ENCODE measurements around the gene GGNBP2. TPM values are rescaled to one million over a fixed set of nuclear protein-coding genes. Genes with fewer than 3 reads are reported as not detected.
A peak's percentile ranks its signal among the peaks of the same experiment; 100 is the strongest.

Gene GGNBP2
- total RNA-seq, 1 donor from 2014 or later: 29.7 TPM

DNA sequence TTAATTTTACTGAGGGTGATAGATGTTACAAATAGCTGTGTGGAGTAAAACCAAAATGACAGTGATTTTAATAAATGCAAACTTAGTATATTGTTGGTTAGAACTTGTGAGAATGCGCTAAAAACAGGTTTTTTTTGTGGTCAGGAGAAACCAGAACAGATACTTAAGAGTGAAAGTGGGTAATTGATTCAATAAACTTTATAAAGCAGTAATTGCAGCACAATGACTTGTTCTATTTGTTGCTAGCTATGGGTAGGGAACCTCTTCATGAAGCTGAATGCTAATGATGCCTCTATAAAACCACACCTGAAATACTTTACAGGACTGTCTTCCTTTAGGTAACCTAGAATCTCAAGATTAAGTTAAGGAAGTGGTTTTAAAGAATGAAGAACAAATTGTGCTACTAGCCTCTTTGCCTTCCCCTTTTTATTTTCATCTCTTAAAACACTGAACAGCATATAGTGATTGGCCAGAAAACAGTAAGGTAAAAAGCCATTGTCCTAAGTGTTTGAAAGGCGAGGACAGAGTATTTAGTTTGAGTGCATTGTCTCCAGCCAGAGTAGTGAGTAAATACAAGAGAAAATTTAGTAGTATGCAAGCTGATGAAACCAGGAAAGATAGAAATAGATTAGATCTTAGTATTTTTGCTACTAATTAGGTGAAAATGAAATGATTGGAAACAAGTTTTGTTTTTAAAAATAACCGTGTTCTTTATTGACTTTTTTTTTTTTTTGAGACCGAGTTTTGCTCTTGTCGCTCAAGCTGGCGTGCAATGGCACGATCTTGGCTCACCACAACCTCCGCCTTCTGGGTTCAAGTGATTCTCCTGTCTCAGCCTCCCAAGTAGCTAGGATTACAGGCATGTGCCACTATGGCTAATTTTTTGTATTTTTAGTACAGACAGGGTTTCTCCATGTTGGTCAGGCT, 6.0 kb downstream of the GGNBP2 start:
- no peak for DNase-seq (ENCODE audit: low read depth in 2 of 2)

DNA sequence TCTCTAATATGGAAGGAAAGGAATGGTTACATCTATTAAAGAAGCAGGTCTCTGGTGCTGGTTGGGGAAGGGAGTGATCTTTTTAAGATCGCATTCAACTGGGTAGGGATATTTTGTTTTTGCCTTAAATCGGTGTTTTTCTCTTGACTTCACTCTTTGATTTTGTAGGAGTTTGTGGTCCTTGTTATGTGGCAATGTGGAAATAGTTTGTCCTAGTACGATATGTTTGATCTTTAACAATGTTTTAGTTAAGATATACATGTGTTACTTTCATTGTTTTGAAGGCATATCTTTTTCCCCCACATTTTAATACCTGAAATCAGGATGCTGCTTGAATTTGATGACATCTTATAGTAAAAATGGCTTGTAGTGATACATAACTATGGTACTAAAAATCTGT, 8.7 kb downstream of the GGNBP2 start:
- no peak for DNase-seq (ENCODE audit: low read depth in 2 of 2)

DNA sequence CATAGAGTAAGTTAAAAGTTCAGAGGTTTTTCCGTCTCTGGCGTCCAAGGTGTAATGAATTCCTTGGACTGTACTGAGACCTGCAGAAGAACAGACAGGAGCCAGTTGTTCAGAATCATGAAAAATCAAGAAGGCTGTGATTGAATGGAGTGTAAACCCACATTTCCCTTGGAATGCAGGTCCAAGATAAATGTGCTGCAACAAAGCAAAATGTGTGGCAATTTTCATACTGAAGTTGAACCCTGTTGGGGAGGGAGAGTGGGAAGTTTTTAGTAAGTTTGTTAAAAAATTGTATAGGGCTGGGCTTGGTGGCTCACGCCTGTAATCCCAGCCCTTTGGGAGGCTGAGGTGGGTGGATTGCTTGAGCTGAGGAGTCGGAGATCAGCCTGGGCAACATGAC, 21.4 kb downstream of the GGNBP2 start:
- no peak for DNase-seq (ENCODE audit: low read depth in 2 of 2)

DNA sequence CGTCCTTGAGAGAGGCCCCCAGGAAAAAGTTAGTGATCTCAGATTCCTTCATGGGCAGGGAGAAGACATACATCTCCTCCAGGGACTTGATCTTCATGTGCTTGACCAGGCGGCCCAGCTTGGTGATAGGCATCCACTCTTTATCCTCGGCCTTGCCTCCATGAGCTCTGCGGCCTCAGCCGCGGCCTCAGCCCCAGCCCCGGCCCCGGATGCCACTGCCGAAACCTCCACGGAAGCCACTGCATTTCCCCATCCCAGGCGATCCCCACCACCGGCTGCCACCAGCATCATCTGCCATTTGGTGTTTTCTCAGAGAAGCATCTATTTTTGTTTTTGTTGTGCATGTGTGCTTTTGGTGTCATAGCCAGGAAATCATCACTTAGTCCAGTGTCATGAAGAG, 30.3 kb downstream of the GGNBP2 start:
- no peak for DNase-seq (ENCODE audit: low read depth in 2 of 2)

DNA sequence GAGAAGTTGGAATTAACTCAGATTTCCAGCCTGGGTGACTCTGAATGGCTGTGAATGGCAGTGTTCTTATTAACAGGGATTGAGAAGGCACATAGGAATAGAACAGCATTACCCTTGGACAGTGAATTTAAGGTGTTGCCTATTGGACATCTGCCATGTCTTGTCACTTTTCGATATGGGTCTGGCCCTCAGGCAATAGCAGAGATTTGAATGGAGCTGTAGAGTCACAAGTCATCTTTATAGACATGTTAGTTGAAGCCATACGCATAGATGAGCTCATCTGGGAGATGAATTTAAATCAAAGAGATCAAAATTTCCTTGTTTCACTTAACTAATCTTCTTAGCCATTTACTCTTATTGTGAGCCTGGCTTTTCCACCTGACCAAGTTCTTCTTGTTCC, 32.1 kb downstream of the GGNBP2 start:
- no peak for DNase-seq (ENCODE audit: low read depth in 2 of 2)

DNA sequence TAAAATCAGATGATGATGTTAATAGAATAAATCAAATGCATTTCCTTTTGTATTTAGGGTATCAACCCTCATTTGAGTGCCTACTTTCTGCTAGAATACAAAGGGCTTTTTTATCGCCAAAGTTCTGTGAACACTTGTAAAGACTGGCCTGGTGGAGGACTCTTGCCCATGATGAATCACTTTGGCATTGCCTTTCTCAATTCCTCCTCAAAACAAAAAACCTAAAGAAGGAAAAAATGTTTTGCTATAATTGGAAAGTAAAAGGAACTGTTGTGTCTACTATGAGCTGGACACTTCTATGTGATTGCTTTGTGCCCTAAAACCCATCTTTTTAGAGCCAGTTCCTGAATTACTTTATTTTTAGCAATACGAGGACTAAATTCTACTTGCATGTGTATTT, 34.0 kb downstream of the GGNBP2 start:
- no peak for DNase-seq (ENCODE audit: low read depth in 2 of 2)

DNA sequence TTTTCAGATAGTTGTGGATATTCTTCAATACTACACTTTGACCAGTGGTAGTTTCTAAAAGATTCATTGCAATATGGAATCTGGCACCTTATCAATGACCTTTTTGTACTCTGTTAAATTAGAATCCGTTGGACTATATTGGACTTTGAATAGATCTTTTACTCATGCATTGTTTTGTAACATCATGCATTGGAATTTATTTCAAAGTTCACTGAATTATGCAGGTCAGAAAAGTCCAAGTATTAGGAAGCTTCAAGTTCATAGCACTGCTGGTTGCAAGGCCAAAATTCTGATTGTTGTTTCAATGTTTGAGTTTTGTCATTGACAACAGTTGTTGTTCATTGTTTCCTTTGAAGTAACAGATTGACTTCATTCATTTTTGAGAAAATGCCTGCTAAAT, 39.1 kb downstream of the GGNBP2 start:
- DNase-seq (ENCODE audit: low read depth in 2 of 2): no peak

DNA sequence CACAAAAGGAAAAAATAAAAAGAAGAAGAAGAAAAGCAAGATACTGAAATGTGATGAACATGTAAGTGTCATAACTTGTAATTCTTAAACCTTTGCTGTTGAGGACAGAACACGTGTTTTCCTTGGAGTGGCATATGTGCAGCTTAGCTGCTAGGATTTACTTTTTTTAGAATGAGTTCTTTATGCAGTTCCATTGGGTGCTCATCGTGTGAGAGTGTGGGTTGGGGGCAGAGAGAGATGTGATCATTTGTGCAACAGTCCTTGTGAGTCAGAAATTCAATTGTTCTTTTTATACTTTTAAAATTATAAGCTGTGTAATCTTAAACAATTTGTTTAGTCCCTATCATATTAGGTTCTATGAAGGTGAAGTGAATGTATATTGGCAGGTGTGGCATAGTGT, 41.4 kb downstream of the GGNBP2 start:
- DNase-seq (ENCODE audit: low read depth in 2 of 2): no peak

DNA sequence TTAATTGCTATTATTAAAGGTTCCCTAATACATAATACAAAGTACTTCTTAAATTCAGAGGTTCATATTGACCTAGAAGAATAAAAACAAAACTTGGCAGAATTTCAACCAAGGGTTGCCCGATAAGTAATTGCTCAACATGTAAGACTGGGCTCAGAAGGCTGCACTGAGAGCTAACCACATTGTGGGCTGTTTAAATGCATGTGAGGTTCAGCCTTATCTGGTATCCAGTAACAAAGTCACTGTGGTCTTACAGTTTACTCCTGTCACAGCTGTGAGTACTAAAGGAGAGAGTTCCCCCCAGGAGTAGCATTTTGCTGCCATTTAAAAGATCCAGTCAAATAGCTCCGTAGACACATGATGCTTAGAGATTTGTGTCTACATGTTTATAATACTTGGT, 45.4 kb downstream of the GGNBP2 start:
- DNase-seq (ENCODE audit: low read depth in 2 of 2): no peak

DNA sequence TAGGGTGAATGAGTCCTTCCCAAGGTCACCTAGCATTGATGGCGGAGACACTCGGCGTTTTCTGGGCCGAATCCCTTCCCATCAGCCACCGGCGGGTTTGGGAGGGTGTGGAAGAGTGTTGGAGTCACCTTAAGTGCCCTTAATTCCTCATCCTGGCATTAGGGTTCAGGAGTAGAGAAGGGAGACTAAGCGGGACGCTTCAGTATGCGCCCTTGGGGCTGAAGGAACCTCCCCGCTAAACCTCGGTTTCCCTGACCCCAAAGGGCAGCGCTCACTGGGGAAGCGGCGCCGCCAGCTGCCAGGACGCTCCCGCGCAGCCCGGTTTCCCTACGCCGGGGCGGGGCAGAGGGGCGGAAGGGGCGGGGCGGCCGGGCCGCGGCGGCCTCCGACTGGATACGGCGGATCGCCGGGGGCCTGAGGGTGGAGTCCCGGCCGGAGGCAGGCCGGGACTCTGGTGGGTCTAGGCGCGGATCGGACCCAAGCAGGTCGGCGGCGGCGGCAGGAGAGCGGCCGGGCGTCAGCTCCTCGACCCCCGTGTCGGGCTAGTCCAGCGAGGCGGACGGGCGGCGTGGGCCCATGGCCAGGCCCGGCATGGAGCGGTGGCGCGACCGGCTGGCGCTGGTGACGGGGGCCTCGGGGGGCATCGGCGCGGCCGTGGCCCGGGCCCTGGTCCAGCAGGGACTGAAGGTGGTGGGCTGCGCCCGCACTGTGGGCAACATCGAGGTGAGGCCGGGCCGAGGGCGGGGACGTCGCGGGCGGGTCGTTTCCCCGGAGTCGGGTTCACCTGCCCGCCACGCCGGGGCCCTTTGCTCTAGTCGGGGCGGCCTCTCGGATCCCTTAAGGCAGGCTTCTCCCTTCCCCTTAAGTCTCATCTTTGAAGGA, 47.0 kb downstream of the GGNBP2 start, which contains the start of gene DHRS11:
DHRS11 (plus strand) TSS at position 446 of the 882 bp plus-strand sequence; CDS start at position 577, 131 bp downstream.
- peak; percentile 28 to 79 for DNase-seq (ENCODE audit: low read depth in 2 of 2)

DNA sequence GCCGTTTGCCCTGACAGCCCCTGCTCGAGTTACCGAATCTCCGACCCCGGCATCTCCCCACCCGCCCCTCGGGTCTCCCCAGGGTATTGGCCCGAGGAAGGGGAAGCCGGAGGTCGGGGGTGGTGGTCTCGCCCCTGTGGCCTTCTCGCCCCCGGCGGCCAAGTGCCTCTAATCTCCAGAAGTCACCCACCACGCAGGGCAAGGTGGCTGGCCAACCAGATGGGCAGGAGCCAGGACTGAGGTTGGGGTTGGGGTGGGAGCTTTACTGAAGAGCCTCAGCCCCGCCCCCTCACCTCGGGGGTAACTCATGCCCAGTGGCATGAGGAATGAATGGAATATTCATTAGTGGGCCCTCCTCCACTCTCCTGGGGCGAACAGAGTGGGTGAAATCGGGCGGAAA, 47.6 kb downstream of the GGNBP2 start:
- DNase-seq (ENCODE audit: low read depth in 2 of 2): peak in 1 of 2 donors; percentile 28

DNA sequence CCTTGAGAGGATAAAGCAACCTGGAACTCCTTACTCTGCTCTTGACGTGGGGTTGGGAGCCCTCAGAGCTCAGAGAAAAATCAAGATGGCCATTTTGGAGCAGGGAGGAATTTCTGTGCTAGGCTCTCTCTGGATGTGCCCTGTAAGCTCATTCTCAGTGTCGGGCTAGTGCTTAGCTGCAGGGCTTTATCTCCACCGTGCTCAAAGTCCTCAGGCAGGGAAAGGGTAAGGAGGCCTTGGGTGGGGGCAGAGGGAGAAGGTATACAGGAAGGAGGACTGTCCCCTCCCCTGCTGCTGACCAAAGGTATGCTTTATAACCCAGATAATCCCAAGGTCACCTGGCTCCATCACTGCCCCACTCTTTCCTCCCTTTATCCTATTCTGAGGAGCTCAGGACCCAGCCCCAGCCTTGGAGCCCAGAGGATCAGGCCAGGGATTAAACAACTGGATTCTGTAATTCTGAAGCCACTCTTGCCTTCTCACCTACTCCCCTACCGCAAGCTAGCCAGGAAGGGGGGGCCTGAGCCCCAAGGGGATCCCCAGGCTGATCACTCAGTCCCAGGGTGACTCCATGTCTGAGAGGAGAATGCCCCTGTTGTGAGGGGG, 48.1 kb downstream of the GGNBP2 start:
- no peak for DNase-seq (ENCODE audit: low read depth in 2 of 2)

DNA sequence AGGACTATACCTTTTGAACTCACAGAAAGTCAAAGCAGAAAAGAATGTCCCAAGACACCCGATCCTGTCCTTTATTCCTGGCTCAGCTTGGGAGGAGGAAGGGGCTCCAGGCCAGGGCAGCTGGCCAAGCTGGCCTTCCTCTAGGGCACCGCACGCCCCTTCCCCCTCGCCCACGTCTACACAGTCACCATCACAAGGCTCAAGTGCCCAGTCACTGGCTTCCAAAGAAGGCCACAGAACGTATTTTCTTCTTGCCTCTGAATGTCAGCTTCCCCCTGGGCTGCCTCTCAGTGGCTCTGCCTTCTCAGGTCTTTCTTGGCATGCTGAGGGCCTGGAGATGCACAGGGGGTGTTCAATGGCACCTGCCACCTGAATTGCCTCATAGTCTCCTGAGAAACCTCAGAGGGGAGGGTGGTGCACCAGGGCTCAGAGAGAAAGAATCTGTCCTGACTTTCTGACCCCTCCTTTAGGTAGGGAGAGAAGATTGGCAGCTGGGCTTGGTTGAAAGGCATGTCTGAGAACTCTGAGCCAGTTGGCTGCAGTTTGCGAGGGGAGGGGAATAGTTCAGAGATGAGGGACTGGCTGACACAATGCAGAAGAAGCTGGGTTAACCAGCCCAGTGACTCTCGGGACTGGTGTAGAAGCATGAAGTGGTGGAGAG, 49.1 kb downstream of the GGNBP2 start:
- no peak for DNase-seq (ENCODE audit: low read depth in 2 of 2)

DNA sequence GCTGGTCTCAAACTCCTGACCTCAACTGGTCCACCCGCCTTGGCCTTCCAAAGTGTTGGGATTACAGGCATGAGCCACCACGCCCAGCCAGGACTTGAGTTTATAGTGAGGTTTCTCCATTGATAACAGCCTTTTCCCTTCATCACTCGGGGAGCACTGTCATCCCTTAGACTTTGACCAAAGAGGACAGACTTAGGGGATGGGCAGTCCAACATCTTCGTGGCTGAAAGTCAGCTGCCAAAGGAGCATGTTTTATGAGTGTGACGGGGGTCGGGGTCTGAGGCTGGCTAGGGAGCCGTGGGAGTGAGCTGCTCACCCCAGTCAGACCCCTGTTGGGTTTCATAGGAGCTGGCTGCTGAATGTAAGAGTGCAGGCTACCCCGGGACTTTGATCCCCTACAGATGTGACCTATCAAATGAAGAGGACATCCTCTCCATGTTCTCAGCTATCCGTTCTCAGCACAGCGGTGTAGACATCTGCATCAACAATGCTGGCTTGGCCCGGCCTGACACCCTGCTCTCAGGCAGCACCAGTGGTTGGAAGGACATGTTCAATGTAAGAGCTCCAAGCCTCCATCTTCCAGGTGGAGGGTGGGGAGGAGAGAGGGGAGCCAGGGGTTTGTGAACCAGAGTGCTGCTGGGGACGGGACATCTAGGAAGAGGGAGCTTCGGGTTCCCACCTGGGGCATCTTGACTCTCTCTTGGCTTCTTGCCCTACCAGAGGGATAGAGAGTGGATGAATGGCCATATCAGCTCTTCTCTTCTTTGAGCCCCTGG, 50.1 kb downstream of the GGNBP2 start:
- DNase-seq (ENCODE audit: low read depth in 2 of 2): no peak

DNA sequence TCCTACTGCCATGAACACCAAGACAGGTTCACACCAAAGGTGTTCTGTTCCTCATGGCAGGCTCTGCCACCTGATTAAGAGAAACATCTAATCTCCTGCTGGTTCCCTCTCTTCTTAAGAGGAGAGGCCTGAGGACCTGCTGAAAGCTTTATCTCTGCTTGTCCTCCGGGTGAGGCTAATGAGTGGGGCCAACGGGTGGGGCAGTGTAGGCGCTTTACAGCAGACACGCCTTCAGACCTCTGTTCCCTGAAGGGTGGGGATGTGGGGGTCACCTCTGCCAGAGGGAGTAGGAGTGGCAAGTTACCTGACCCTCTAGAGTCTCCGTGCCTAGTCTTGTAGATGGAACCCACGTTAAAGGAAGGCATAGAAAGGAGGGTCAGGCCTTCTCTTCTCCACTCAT, 52.5 kb downstream of the GGNBP2 start:
- no peak for DNase-seq (ENCODE audit: low read depth in 2 of 2)

DNA sequence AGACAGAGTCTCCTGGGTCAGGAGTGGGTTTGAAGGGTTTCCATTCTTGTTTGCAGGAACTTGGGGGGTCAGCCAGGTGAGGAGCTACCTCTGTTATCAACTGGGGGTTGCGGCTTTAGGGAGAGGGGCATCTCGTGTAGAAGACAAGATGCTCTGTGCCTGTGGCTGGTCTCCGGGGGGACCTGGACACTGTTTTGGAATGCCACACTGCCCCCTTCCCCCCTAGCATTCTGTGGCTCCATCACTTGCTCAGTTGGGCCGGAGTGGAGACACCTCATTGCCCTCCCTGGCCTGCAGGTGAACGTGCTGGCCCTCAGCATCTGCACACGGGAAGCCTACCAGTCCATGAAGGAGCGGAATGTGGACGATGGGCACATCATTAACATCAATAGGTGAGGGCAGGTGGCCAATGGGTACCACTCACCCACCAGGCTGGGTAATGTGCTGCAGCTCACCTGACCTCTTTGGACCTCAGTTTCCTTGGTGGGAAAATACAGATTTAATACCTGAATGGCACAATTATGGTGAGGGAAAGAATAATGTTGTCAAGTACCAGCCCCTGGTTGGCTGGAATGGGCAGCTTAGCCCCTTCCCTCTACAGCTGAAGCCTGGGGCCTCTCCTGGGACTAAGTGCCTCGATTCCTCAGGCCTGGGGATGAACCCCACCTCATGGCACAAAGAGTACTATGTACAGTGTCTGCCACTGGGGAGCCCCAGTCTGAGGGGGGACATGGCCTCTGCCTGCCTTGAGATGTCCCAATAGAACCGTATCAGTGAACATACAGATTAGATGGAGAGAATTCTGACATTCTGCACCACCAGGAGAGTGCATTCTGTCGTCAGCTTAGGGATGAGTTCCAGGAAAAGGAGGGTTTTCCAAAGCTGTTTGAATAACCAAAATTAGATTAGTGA, 53.4 kb downstream of the GGNBP2 start:
- no peak for DNase-seq (ENCODE audit: low read depth in 2 of 2)

DNA sequence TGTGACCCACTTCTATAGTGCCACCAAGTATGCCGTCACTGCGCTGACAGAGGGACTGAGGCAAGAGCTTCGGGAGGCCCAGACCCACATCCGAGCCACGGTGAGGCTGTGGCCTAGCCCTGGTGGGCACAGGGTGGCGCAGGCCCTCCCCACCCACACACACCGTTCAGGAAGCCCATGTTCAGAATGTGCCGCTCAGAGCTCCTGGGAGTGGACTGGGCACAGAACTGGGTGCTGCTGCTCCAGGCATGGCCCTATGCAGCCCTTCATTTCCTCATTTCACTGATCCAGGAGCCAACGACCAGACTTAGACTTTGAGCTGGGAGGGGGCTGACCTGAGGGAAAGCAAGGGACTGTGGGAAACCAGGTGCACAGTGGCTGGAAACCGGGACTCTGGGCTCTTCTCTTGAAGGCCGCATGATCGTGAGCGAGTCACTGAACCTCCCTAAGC, 54.3 kb downstream of the GGNBP2 start:
- no peak for DNase-seq (ENCODE audit: low read depth in 2 of 2)

DNA sequence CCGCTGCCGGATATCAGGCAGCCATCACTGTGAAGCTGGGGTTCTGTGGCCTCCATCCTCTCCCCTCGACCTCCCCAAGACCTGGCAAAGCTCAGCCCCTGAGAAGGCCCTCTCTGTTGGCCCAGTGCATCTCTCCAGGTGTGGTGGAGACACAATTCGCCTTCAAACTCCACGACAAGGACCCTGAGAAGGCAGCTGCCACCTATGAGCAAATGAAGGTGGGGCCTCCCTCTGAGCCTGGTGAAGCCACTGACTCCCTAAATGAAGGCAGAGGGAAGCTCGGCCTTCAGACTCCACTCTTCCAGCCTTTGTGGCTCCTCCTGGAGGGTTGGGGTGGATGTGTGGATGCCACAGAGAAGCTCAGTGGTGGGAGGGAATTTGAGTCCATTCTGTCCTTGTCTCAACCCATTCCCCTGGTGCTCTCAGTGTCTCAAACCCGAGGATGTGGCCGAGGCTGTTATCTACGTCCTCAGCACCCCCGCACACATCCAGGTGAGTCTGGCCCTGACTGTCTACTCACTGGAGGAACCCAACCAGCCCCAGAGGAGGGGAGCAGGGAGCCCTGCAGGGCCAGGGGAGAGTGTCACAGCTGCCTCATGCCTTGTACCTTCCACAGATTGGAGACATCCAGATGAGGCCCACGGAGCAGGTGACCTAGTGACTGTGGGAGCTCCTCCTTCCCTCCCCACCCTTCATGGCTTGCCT, 55.0 kb downstream of the GGNBP2 start:
- no peak for DNase-seq (ENCODE audit: low read depth in 2 of 2)

DNA sequence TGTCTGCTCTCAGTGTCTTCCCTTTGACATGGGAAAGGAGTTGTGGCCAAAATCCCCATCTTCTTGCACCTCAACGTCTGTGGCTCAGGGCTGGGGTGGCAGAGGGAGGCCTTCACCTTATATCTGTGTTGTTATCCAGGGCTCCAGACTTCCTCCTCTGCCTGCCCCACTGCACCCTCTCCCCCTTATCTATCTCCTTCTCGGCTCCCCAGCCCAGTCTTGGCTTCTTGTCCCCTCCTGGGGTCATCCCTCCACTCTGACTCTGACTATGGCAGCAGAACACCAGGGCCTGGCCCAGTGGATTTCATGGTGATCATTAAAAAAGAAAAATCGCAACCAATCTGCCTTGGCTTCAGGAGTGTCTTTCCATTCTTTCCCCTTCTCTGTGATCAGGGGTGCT, 55.7 kb downstream of the GGNBP2 start:
- DNase-seq (ENCODE audit: low read depth in 2 of 2): no peak

Data from dermis microvascular lymphatic vessel endothelial cell (primary cell).